Mucosa of descending colon (tissue), 3 donors: ENCODE results near the gene TBC1D2. TPM values are rescaled to one million over a fixed set of nuclear protein-coding genes. Genes with fewer than 3 reads are reported as not detected.
A peak's percentile ranks its signal among the peaks of the same experiment; 100 is the strongest.

Source experiments
- ATAC-seq: fragments of 200-7000 bp; cut with Tn5 transposase; one replicate; pipeline ENCODE4 v1.9.1; 2020; ENCODE audit warnings: mild to moderate bottlenecking, moderate library complexity
- DNase-seq, 3 donors: peaks; one replicate each; pipeline ENCODE4 v3.0.0-alpha.2; 2020
- H3K36me3 ChIP-seq: fragments of 200-600 bp; one replicate; pipeline ENCODE4 v1.8.0; 2021; ENCODE audit warnings: low read depth, mild to moderate bottlenecking
- H3K4me1 ChIP-seq: fragments of 200-600 bp; one replicate; pipeline ENCODE4 v1.8.0; 2021; ENCODE audit warnings: low read depth, mild to moderate bottlenecking
- H3K4me3 ChIP-seq: fragments of 200-600 bp; one replicate; pipeline ENCODE4 v1.8.0; 2021; ENCODE audit warnings: mild to moderate bottlenecking
- H3K9me3 ChIP-seq: fragments of 200-600 bp; one replicate; pipeline ENCODE4 v1.8.0; 2021; ENCODE audit warnings: mild to moderate bottlenecking
- intact Hi-C, 2 donors: fragments of 100-400 bp; cut with DNase I in 1 of 2; cut with micrococcal nuclease in 1 of 2; formaldehyde crosslinking; loops; one replicate each; pipeline versions ENCODE4 v1.11.0 to v1.11.1; 2022; cut with DNase I, micrococcal nuclease
- microRNA-seq: library from miRNA; unstranded; fragments of <30 nt; microRNA quantifications from one replicate; pipeline ENCODE4, GENCODE V29; 2019
- total RNA-seq, 3 donors: library from RNA; stranded (reverse); fragmentation: NEBNext Ultra II Directional in 2 of 3; extraction: Animal tissue kit (Norgen Biotek cat#: 25700) in 2 of 3; gene quantifications; one replicate each; pipeline versions ENCODE4 v1.2.1 to v1.2.4, GENCODE V29; 2021 to 2023
- TF ChIP-seq, protein P1 (sequence below): fragments of 200-600 bp; IDR thresholded peaks from one replicate; pipeline ENCODE4 v1.8.0; 2022; ENCODE audit warnings: antibody characterized with exemption, mild to moderate bottlenecking
- donor health status: DM: no; HTN: no; CAD: no; lungs with moderate emphysema.
- donor health status: DM: no; HTN: no; CAD: no.
- donor health status: DM: no; HTN: yes; CAD: no.

Gene TBC1D2
- total RNA-seq, 3 donors from 2014 or later: 19.5 to 33.5 (median 26.9) TPM

DNA sequence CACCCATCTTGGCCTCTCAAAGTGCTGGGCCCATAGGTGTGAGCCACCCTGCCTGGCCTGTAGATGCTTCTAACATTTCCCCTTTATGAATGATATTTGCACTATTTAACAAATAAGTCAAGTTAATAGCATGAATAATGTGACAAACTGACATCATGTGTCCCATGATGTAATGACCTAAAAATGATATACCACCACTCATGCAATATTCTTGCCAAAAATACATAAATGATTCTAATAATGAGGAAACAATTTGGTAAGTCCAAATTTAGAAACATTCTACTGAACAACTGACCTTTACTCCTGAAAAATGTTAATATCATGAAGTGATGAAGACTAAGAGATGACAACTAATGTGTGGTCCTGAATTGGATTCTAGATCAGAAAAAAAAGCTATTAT, 102.9 kb downstream of the TBC1D2 start:
- no peak overlapping the region for H3K4me3 ChIP-seq
- H3K9me3 ChIP-seq: no peaks in the 10 kb centered on the region
- DNase-seq (no peak), ATAC-seq (no peak)
- intact Hi-C loops: no loop called here
- H3K36me3 ChIP-seq: no peaks in the 10 kb centered on the region
- no peaks in the 10 kb centered on the region for H3K4me1 ChIP-seq
- TF ChIP-seq, protein P1, sequence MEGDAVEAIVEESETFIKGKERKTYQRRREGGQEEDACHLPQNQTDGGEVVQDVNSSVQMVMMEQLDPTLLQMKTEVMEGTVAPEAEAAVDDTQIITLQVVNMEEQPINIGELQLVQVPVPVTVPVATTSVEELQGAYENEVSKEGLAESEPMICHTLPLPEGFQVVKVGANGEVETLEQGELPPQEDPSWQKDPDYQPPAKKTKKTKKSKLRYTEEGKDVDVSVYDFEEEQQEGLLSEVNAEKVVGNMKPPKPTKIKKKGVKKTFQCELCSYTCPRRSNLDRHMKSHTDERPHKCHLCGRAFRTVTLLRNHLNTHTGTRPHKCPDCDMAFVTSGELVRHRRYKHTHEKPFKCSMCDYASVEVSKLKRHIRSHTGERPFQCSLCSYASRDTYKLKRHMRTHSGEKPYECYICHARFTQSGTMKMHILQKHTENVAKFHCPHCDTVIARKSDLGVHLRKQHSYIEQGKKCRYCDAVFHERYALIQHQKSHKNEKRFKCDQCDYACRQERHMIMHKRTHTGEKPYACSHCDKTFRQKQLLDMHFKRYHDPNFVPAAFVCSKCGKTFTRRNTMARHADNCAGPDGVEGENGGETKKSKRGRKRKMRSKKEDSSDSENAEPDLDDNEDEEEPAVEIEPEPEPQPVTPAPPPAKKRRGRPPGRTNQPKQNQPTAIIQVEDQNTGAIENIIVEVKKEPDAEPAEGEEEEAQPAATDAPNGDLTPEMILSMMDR: no peak

DNA sequence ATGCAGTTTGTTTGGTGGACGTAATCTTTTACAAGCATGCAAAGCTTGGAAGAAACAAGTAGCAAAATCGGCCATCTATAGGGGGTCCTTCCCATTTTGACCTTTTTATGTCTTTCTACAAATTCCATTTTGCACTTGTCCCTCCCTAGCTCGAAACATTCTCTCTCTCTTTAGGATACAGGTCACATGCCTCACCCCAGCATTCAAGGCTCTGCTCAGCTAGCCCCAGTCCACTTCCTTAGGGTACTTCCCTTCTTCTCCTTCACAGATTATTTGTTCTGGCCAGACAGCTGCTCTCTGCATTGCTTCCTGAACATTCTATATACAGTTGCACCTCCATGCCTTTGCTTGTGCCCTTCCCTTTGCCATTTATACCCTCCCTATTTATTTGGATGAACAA, 104.7 kb downstream of the TBC1D2 start:
- H3K4me1 ChIP-seq: peaks cover 10% of the 10 kb centered on the region
- no peaks in the 10 kb centered on the region for H3K36me3 ChIP-seq
- DNase-seq (peak in 1 of 3 donors; percentile 2), ATAC-seq (no peak)
- intact Hi-C loops: no loop called here
- no peak overlapping the region for H3K4me3 ChIP-seq
- no peaks in the 10 kb centered on the region for H3K9me3 ChIP-seq
- TF ChIP-seq, protein P1: no peak

DNA sequence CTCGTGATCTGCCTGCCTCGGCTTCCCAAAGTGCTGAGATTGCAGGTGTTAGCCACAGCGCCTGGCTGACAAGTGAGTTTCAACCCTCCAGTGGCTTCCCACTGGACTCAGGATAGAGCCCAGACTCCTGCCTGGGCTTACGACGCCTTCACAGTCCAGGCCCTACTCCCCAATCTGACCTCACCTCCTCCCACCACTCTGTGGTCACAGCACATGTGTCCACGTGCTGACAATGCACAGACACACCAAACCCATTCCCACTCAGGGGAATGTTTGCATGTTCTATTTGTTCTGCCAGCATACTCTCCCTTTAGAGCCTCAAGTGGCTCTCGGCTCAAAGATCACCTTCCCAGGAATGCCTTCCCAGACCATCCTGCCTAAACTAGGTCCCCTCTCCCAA, 105.3 kb downstream of the TBC1D2 start:
- H3K9me3 ChIP-seq: no peaks in the 10 kb centered on the region
- DNase-seq: peak in 1 of 3 donors; percentile 10
- peaks cover 15% of the 10 kb centered on the region for H3K4me1 ChIP-seq
- no peak overlapping the region for H3K4me3 ChIP-seq
- TF ChIP-seq, protein P1: no peak
- H3K36me3 ChIP-seq: no peaks in the 10 kb centered on the region
- no peak for ATAC-seq
- intact Hi-C loops: no loop called here

GRCh38 chr9:98149422-98149821, 106.0 kb downstream of the TBC1D2 start:
- Histone ChIP-seq H3K4me1 (peaks cover 22% of the 10 kb centered on the region), H3K4me3 (no peak overlapping the region), H3K9me3 (no peaks in the 10 kb centered on the region), H3K36me3 (no peaks in the 10 kb centered on the region)
- DNase-seq (peak in 1 of 3 donors; percentile 6), ATAC-seq (no peak)
- TF ChIP-seq, protein P1: no peak
- intact Hi-C loops: no loop called here

Small RNAs within 50 kb of the gene (microRNA-seq; reads per million reads assigned to microRNA genes)
- not detected for gene MIR6854

Other genes starting within 250 kb of the TBC1D2 start
- gene NANS, start 198.9 kb downstream of the TBC1D2 start, total RNA-seq: 100 to 1,000 TPM; 119 to 342 (median 206) TPM
- gene TRIM14, start 136.4 kb downstream of the TBC1D2 start, total RNA-seq: 10 to 100 TPM; 44.9 to 67.2 (median 55.6) TPM
- gene CORO2A, start 63.0 kb downstream of the TBC1D2 start, total RNA-seq: 10 to 100 TPM; 25.8 to 56.1 (median 45.0) TPM